ENCODE data around the gene GPHN.

The GPHN gene

DNA sequence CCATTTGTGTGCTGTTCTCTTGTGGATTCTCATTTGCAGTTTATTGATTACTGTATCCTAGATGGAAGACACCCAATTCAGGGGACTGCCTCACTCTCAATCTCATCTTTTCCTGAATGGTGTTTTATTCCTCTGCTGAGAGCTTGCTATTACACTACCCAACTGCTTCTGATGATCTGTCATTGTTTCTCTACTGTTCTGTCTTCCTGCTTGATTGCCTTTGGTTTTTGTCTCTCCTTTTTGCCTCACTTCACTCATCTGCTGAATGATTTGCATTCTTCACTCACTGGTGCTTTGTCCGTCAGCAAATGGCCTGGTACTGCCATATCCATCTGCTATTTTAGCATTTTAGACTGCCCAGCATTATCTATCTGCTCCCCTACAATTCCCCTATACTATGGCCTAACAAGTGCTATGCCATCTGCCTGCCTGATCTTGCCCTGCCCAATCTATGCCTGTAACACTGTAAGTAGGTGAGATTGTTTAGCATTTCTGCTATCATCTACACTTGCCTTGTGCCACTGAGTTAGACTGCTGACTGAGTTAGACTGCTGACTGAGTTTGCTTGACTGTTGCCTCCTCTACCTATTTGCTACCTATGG, 335.1 kb downstream of the GPHN start:
- peak; percentile 58 for FAIRE-seq
- DNase-seq (ENCODE audit: insufficient read length), result no peak
- no peak for TF ChIP-seq POLR2AphosphoS5 (IDR thresholded peaks at IDR 0.05; ENCODE audit: low read depth, low read length)
- no peak for TF ChIP-seq POLR2A (IDR thresholded peaks at IDR 0.05; ENCODE audit: low read depth, low read length)
- TF ChIP-seq TAF1 (IDR thresholded peaks at IDR 0.05; ENCODE audit: borderline replicate concordance, low read depth, low read length), result no peak

- FAIRE-seq (no peak), DNase-seq (ENCODE audit: insufficient read length) (no peak)
- TF ChIP-seq POLR2AphosphoS5 (IDR thresholded peaks at IDR 0.05; ENCODE audit: low read depth, low read length) (no peak), POLR2A (IDR thresholded peaks at IDR 0.05; ENCODE audit: low read depth, low read length) (no peak), TAF1 (IDR thresholded peaks at IDR 0.05; ENCODE audit: borderline replicate concordance, low read depth, low read length) (no peak)
Observed at GRCh38 chr14:66850258-66850888, 342.4 kb downstream of the GPHN start.

GRCh38 chr14:66853311-66853710, 345.4 kb downstream of the GPHN start:
- FAIRE-seq, result no peak
- TF ChIP-seq POLR2A (IDR thresholded peaks at IDR 0.05; ENCODE audit: low read depth, low read length) (no peak), POLR2AphosphoS5 (IDR thresholded peaks at IDR 0.05; ENCODE audit: low read depth, low read length) (no peak), TAF1 (IDR thresholded peaks at IDR 0.05; ENCODE audit: borderline replicate concordance, low read depth, low read length) (no peak)
- DNase-seq (ENCODE audit: insufficient read length), result no peak

- no peak for TF ChIP-seq POLR2A (IDR thresholded peaks at IDR 0.05; ENCODE audit: low read depth, low read length)
- no peak for TF ChIP-seq TAF1 (IDR thresholded peaks at IDR 0.05; ENCODE audit: borderline replicate concordance, low read depth, low read length)
- TF ChIP-seq POLR2AphosphoS5 (IDR thresholded peaks at IDR 0.05; ENCODE audit: low read depth, low read length), result no peak
- FAIRE-seq (no peak), DNase-seq (ENCODE audit: insufficient read length) (no peak)
Observed at GRCh38 chr14:66857867-66858266, 349.9 kb downstream of the GPHN start.

- no peak for FAIRE-seq
- DNase-seq (ENCODE audit: insufficient read length), result no peak
- no peak for TF ChIP-seq POLR2A (IDR thresholded peaks at IDR 0.05; ENCODE audit: low read depth, low read length)
- TF ChIP-seq POLR2AphosphoS5 (IDR thresholded peaks at IDR 0.05; ENCODE audit: low read depth, low read length), result no peak
- no peak for TF ChIP-seq TAF1 (IDR thresholded peaks at IDR 0.05; ENCODE audit: borderline replicate concordance, low read depth, low read length)
Observed at GRCh38 chr14:66859063-66859671, 351.2 kb downstream of the GPHN start.

- TF ChIP-seq POLR2A (IDR thresholded peaks at IDR 0.05; ENCODE audit: low read depth, low read length) (no peak), TAF1 (IDR thresholded peaks at IDR 0.05; ENCODE audit: borderline replicate concordance, low read depth, low read length) (no peak), POLR2AphosphoS5 (IDR thresholded peaks at IDR 0.05; ENCODE audit: low read depth, low read length) (no peak)
- DNase-seq (ENCODE audit: insufficient read length) (no peak), FAIRE-seq (no peak)
Observed at GRCh38 chr14:66881596-66881995, 373.6 kb downstream of the GPHN start.

GRCh38 chr14:66884149-66884548, 376.2 kb downstream of the GPHN start:
- no peak for TF ChIP-seq TAF1 (IDR thresholded peaks at IDR 0.05; ENCODE audit: borderline replicate concordance, low read depth, low read length)
- no peak for TF ChIP-seq POLR2AphosphoS5 (IDR thresholded peaks at IDR 0.05; ENCODE audit: low read depth, low read length)
- TF ChIP-seq POLR2A (IDR thresholded peaks at IDR 0.05; ENCODE audit: low read depth, low read length), result no peak
- peak; percentile 33 for FAIRE-seq
- no peak for DNase-seq (ENCODE audit: insufficient read length)

- TF ChIP-seq POLR2A (IDR thresholded peaks at IDR 0.05; ENCODE audit: low read depth, low read length) (no peak), TAF1 (IDR thresholded peaks at IDR 0.05; ENCODE audit: borderline replicate concordance, low read depth, low read length) (no peak), POLR2AphosphoS5 (IDR thresholded peaks at IDR 0.05; ENCODE audit: low read depth, low read length) (no peak)
- FAIRE-seq (no peak), DNase-seq (ENCODE audit: insufficient read length) (no peak)
Observed at GRCh38 chr14:66900719-66901118, 392.8 kb downstream of the GPHN start.

- no peak for FAIRE-seq
- TF ChIP-seq POLR2A (IDR thresholded peaks at IDR 0.05; ENCODE audit: low read depth, low read length), result no peak
- no peak for TF ChIP-seq POLR2AphosphoS5 (IDR thresholded peaks at IDR 0.05; ENCODE audit: low read depth, low read length)
- no peak for TF ChIP-seq TAF1 (IDR thresholded peaks at IDR 0.05; ENCODE audit: borderline replicate concordance, low read depth, low read length)
- no peak for DNase-seq (ENCODE audit: insufficient read length)
Observed at GRCh38 chr14:66910311-66910840, 402.4 kb downstream of the GPHN start.

GRCh38 chr14:66916421-66916820, 408.5 kb downstream of the GPHN start:
- DNase-seq (ENCODE audit: insufficient read length) (no peak), FAIRE-seq (no peak)
- TF ChIP-seq POLR2A (IDR thresholded peaks at IDR 0.05; ENCODE audit: low read depth, low read length), result no peak
- TF ChIP-seq POLR2AphosphoS5 (IDR thresholded peaks at IDR 0.05; ENCODE audit: low read depth, low read length), result no peak
- TF ChIP-seq TAF1 (IDR thresholded peaks at IDR 0.05; ENCODE audit: borderline replicate concordance, low read depth, low read length), result no peak

DNA sequence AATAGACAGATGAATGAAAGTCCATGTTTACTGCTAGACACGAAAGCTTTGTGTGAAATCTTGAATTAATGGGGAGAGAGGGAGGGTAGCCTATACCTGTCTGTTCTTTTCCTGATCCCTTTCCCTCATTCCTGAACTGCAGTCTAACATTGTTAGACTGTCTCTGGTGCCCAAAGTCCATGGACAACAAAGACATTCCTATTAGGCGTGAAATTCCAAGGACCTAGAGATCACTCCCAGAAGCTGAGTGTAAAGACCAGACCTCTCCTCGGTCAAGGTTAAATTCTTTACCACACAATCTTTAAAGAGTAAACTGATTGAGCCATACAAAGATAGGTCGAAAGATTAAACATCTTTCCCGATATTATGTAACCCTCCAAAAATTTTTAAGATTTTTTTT, 410.6 kb downstream of the GPHN start:
- DNase-seq (ENCODE audit: insufficient read length) (no peak), FAIRE-seq (no peak)
- TF ChIP-seq POLR2A (IDR thresholded peaks at IDR 0.05; ENCODE audit: low read depth, low read length) (no peak), POLR2AphosphoS5 (IDR thresholded peaks at IDR 0.05; ENCODE audit: low read depth, low read length) (no peak), TAF1 (IDR thresholded peaks at IDR 0.05; ENCODE audit: borderline replicate concordance, low read depth, low read length) (no peak)

DNA sequence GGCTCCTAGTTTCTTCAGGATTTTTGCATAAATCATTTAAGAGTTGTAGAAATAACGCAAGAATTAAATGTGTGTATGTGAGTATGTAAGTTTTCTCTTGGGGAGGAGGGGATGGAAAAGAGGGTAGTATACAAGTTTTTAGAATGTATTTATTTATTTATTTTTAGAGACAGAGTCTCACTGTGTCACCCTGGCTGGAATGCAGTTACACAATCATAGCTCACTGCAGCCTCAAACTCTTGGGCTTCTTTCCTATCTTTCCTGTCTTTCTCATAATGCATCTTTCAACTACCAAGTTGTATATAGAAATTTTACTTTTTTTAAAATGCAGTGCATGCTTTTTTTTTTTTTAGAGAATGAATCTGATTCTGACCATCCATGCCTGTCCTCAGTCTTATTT, 412.2 kb downstream of the GPHN start:
- DNase-seq (ENCODE audit: insufficient read length) (no peak), FAIRE-seq (no peak)
- no peak for TF ChIP-seq TAF1 (IDR thresholded peaks at IDR 0.05; ENCODE audit: borderline replicate concordance, low read depth, low read length)
- no peak for TF ChIP-seq POLR2A (IDR thresholded peaks at IDR 0.05; ENCODE audit: low read depth, low read length)
- no peak for TF ChIP-seq POLR2AphosphoS5 (IDR thresholded peaks at IDR 0.05; ENCODE audit: low read depth, low read length)
